K562 (cell line): ENCODE measurements around the gene RPL38. TPM values are rescaled to one million over a fixed set of nuclear protein-coding genes. Genes with fewer than 3 reads are reported as not detected.

Experiments
- ATAC-seq: fragments of 200-7000 bp; cut with Tn5 transposase; 3 replicates; pipeline ENCODE4 v1.9.1; 2020; ENCODE audit warnings: moderate library complexity
- BruUV-seq: library from RNA; stranded (reverse); fragments of 400-500 nt; replicated peaks from 2 replicates; lab custom pipeline; 2021; lab: Mats Ljungman, UMichigan
- CTCF ChIA-PET: fragments of 300-600 bp; formaldehyde crosslinking; extraction: SDS; loops from one replicate; lab custom pipeline; 2021; ENCODE audit warnings: low intra/inter-chr PET ratio; lab: Yijun Ruan, JAX
- POLR2A ChIA-PET: fragments of 300-600, 350-650 bp; sonication (Branson Sonifier 250); formaldehyde crosslinking; extraction: SDS; loops from one replicate; lab custom pipeline; 2021; ENCODE audit warnings: antibody characterized with exemption, inconsistent platforms; lab: Yijun Ruan, JAX
- DNase-seq, 4 experiments: peaks; one replicate each; pipeline versions ENCODE4 v3.0.0 to v3.0.0-alpha.2; 2011 to 2018; ENCODE audit warnings: low spot score in 3 of 4, mixed read lengths in 3 of 4; ENCODE audit errors: extremely low read depth in 1 of 4
- FAIRE-seq: peaks from 2 replicates; lab custom pipeline; 2011; peaks lifted over from hg19 to GRCh38; lab: Jason Lieb, UNC
- H2AFZ ChIP-seq: 2 replicates; pipeline ENCODE4 v1.6.0; 2011; ENCODE audit warnings: low read depth, low read length, control low read depth, inconsistent platforms
- H3K27ac ChIP-seq: fragments of 200-600 bp; 3 replicates; pipeline ENCODE4 v1.8.0; 2011; ENCODE audit warnings: low read depth, mild to moderate bottlenecking, control low read depth, inconsistent platforms, low read length, moderate library complexity, mixed read lengths; ENCODE audit errors: extremely low read depth
- H3K27me3 ChIP-seq, 2 experiments: fragments of 300-600 bp in 1 of 2; 2 replicates in 1 of 2; 3 replicates in 1 of 2; pipeline versions ENCODE4 v1.6.0 to v1.8.0; 2011; ENCODE audit warnings: inconsistent platforms in 2 of 2, low read length in 2 of 2, mild to moderate bottlenecking in 1 of 2, mixed read lengths in 1 of 2, moderate library complexity in 1 of 2; ENCODE audit not compliant: control insufficient read depth in 2 of 2, insufficient read depth in 2 of 2
- H3K36me3 ChIP-seq: fragments of 300-600 bp; 3 replicates; pipeline ENCODE4 v1.8.0; 2011; ENCODE audit warnings: mild to moderate bottlenecking, low read length, inconsistent platforms; ENCODE audit not compliant: control insufficient read depth, insufficient read depth
- H3K4me1 ChIP-seq, 2 experiments: fragments of 200-600 bp in 1 of 2; replicated peaks in 1 of 2; 2 replicates in 1 of 2; 3 replicates in 1 of 2; pipeline versions ENCODE4 v1.5.1 to v1.8.0; 2011; ENCODE audit warnings: inconsistent platforms in 2 of 2, low read length in 2 of 2, mild to moderate bottlenecking in 1 of 2, mixed read lengths in 1 of 2, moderate library complexity in 1 of 2; ENCODE audit not compliant: control insufficient read depth in 2 of 2, insufficient read depth in 2 of 2
- H3K4me2 ChIP-seq: 2 replicates; pipeline ENCODE4 v1.6.1; 2011; ENCODE audit warnings: low read length, control low read depth, inconsistent platforms, mixed read lengths; ENCODE audit not compliant: insufficient read depth
- H3K4me3 ChIP-seq: fragments of 200-600 bp; sonication (generic), shearing (Covaris generic); 2 replicates; pipeline ENCODE4 v1.5.1; 2016; ENCODE audit warnings: control low read depth, inconsistent platforms
- H3K79me2 ChIP-seq: fragments of 200-600 bp; 3 replicates; pipeline ENCODE4 v1.8.0; 2011; ENCODE audit warnings: low read length, inconsistent platforms; ENCODE audit not compliant: control insufficient read depth, insufficient read depth
- H3K9ac ChIP-seq, 2 experiments: 2 replicates each; pipeline versions ENCODE4 v1.6.0 to v1.6.1; 2011; ENCODE audit warnings: low read depth in 2 of 2, low read length in 2 of 2, control low read depth in 1 of 2, inconsistent platforms in 1 of 2, mild to moderate bottlenecking in 1 of 2, mixed read lengths in 1 of 2; ENCODE audit not compliant: insufficient read depth in 1 of 2
- H3K9me1 ChIP-seq: one replicate; pipeline ENCODE4 v1.6.0; 2011; ENCODE audit warnings: inconsistent platforms, mild to moderate bottlenecking, low read length, moderate library complexity; ENCODE audit not compliant: control insufficient read depth, insufficient read depth
- H3K9me3 ChIP-seq: replicated peaks from 2 replicates; pipeline ENCODE4 v1.5.1; 2011; ENCODE audit warnings: low read depth, low read length, inconsistent platforms; ENCODE audit not compliant: control insufficient read depth, insufficient read depth
- H4K20me1 ChIP-seq: replicated peaks from 2 replicates; pipeline ENCODE4 v1.6.1; 2011; ENCODE audit warnings: low read length, inconsistent platforms, mixed read lengths; ENCODE audit not compliant: control insufficient read depth, insufficient read depth
- STAG1 ChIP-seq: sonication (generic); formaldehyde crosslinking; IDR thresholded peaks from 2 replicates; pipeline ENCODE4 v1.5.0; 2020; ENCODE audit warnings: missing genetic modification reagents, borderline replicate concordance
- TAF15 ChIP-seq: fragments of 200-400 bp; formaldehyde crosslinking; IDR thresholded peaks from 2 replicates; pipeline ENCODE4 v1.6.1; 2017; ENCODE audit warnings: mild to moderate bottlenecking, low read depth, low read length, moderate library complexity
- WGBS: fragments of 100-300 bp; shearing (Covaris generic); methylation state at CpG from one replicate; pipeline ENCODE4 v1.1.6; 2016; ENCODE audit warnings: low coverage, mixed read lengths; ENCODE audit not compliant: insufficient coverage; ENCODE audit errors: missing lambda C conversion rate; 5-methylcytosine and 5-hydroxymethylcytosine counted together
- in situ Hi-C: fragments of 300-500 bp; cut with MboI; formaldehyde crosslinking; loops from 4 replicates; pipeline ENCODE4 v1.15.0; 2018; ENCODE audit warnings: inconsistent platforms, mixed read lengths
- intact Hi-C: fragments of 100-400 bp; cut with micrococcal nuclease; formaldehyde crosslinking; loops from 2 replicates; pipeline ENCODE4 v1.14.2; 2022
- polyA plus RNA-seq, 8 experiments: library from polyadenylated mRNA; depleted of rRNA in 4 of 8; stranded (reverse) in 5 of 8; unstranded in 3 of 8; fragments of >200 nt; fragmentation: Nextera tagmentation in 2 of 8; fragmentation: Illumina TruSeq in 1 of 8; extraction: Ambion mirVana in 2 of 8; extraction: Trizol in 1 of 8; gene quantifications; 2 replicates each; pipeline versions ENCODE4 v1.2.1 to v1.2.3, GENCODE V29; 2011 to 2014; ENCODE audit warnings: inconsistent platforms in 1 of 8, missing spikeins in 1 of 8
- total RNA-seq, 7 experiments: library from RNA; depleted of rRNA in 6 of 7; stranded (reverse); fragments of >200 nt in 6 of 7; fragmentation: Illumina TruSeq in 2 of 7; extraction: Trizol in 2 of 7; gene quantifications; 2 replicates each; pipeline versions ENCODE4 v1.2.1 to v1.2.3, GENCODE V29; 2011 to 2021; ENCODE audit warnings: low replicate concordance in 1 of 7
- TF ChIP-seq, protein P1 (sequence below): sonication (generic); formaldehyde crosslinking; IDR thresholded peaks from 2 replicates; pipeline ENCODE4 v1.8.1; 2023; ENCODE audit warnings: mild to moderate bottlenecking, missing genetic modification reagents
- TF ChIP-seq, protein P2 (sequence below), 2 experiments: IDR thresholded peaks in 1 of 2; conservative IDR thresholded peaks in 1 of 2; 2 replicates each; pipeline ENCODE4 v1.6.1; 2016; ENCODE audit warnings: low read depth in 2 of 2, mild to moderate bottlenecking in 1 of 2, missing compliant biosample characterization in 1 of 2, missing genetic modification characterization in 1 of 2, moderate library complexity in 1 of 2

The RPL38 gene
- total and polyA plus RNA-seq, 9 of the 15 experiments (the other 6 are each of a cell fraction or from before 2014, with no cell fraction given): 1,224 to 3,864 (median 1,939) TPM

DNA sequence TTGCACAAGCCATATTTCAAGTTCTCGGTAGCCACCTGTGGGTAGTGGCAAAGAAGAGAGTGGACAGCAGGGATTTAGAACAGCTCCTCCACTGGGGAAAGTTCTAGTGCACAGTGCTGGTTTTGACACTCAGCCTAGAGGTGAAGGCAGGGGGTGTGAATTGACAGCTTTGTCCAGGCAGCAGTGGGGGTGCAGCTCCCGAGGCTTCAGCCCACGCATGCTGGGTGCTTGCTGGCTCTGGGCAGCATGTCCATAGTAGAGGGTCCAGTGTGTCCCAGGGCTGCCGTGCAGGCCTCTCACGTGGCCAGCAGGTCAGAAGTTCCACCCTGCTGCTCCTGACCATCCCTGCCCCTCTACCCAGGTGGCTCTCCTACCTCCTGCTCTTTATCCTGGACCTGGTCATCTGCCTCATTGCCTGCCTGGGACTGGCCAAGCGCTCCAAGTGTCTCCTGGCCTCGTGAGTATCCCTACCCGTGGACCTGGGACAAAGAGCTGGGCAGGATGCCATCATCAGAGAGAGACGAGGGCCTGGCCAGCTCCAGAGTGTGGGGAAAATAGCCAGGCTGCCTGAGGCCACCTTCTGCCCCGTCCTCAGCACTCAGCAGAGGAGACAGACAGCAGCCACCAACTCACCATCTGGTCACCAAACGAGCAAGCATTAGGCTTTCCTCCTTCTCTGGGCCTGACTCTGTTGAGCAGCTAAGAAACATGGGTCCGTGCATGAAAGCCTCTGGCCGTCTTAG is 39.7 kb downstream of the RPL38 start:
- no peak for ATAC-seq
- Histone ChIP-seq H3K36me3 (no peaks in the 10 kb centered on the region), H4K20me1 (no peaks in the 10 kb centered on the region), H3K27ac (no peak overlapping the region), H3K4me3 (no peak overlapping the region), H2AFZ (no peak overlapping the region), H3K4me1 (peaks cover 0 to 20% of the 10 kb centered on the region in 2 experiments; a peak in 2 of 5 replicates), H3K9ac (no peak overlapping the region), H3K27me3 (peaks cover 0 to 21% of the 10 kb centered on the region in 2 experiments; a peak in 2 of 5 replicates), H3K9me1 (no peaks in the 10 kb centered on the region), H3K79me2 (no peaks in the 10 kb centered on the region), H3K4me2 (no peak overlapping the region)
- intact Hi-C loops (no loop called here), in situ Hi-C loops (no loop called here)
- no peak for FAIRE-seq
- no TSS peak for BruUV-seq
- CTCF ChIA-PET: no interaction called here
- TF ChIP-seq, protein P1, sequence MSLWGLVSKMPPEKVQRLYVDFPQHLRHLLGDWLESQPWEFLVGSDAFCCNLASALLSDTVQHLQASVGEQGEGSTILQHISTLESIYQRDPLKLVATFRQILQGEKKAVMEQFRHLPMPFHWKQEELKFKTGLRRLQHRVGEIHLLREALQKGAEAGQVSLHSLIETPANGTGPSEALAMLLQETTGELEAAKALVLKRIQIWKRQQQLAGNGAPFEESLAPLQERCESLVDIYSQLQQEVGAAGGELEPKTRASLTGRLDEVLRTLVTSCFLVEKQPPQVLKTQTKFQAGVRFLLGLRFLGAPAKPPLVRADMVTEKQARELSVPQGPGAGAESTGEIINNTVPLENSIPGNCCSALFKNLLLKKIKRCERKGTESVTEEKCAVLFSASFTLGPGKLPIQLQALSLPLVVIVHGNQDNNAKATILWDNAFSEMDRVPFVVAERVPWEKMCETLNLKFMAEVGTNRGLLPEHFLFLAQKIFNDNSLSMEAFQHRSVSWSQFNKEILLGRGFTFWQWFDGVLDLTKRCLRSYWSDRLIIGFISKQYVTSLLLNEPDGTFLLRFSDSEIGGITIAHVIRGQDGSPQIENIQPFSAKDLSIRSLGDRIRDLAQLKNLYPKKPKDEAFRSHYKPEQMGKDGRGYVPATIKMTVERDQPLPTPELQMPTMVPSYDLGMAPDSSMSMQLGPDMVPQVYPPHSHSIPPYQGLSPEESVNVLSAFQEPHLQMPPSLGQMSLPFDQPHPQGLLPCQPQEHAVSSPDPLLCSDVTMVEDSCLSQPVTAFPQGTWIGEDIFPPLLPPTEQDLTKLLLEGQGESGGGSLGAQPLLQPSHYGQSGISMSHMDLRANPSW: no peak
- TF ChIP-seq, protein P2, sequence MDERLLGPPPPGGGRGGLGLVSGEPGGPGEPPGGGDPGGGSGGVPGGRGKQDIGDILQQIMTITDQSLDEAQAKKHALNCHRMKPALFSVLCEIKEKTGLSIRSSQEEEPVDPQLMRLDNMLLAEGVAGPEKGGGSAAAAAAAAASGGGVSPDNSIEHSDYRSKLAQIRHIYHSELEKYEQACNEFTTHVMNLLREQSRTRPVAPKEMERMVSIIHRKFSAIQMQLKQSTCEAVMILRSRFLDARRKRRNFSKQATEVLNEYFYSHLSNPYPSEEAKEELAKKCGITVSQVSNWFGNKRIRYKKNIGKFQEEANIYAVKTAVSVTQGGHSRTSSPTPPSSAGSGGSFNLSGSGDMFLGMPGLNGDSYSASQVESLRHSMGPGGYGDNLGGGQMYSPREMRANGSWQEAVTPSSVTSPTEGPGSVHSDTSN (CRISPR knock-in tag; IDR thresholded peaks at IDR 0.05; ENCODE audit: low read depth): no peak
- TF ChIP-seq, protein P2 (tag; conservative IDR thresholded peaks at IDR 0.05; ENCODE audit: low read depth): no peak
- TF ChIP-seq TAF15 (no peak), STAG1 (no peak)
- TF ChIP-seq, all 486 proteins: peak for 0
- H3K9me3 ChIP-seq: no peaks in the 10 kb centered on the region
- 15% methylated on average over 13 of the region's 13 CpGs for WGBS
- DNase-seq: no peak
- POLR2A ChIA-PET: interaction anchor here (0.6 to 1.2 kb wide), 4 partner anchors 8 to 106 kb away, joined by 3 to 4 read pairs (median 3); no protein-coding TSS in a partner anchor
